GM19468 (cell line): ENCODE data around the gene KRTAP8-1.

Experiments used
- ATAC-seq: cut with Tn5 transposase; IDR thresholded peaks from one replicate; pipeline ENCODE4 v1.9.1; 2021; ENCODE audit warnings: mild to moderate bottlenecking, moderate library complexity, moderate number of reproducible peaks; ENCODE audit not compliant: unreplicated experiment; ENCODE audit errors: extremely low read depth

The KRTAP8-1 gene, protein sequence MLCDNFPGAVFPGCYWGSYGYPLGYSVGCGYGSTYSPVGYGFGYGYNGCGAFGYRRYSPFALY

GRCh38 chr21:30813174-30813573 lies at the start of gene KRTAP8-1:
Gene KRTAP8-1 (minus strand): TSS chr21:30813274. CDS start chr21:30813220, 54 bp downstream.
- no peak for ATAC-seq

DNA sequence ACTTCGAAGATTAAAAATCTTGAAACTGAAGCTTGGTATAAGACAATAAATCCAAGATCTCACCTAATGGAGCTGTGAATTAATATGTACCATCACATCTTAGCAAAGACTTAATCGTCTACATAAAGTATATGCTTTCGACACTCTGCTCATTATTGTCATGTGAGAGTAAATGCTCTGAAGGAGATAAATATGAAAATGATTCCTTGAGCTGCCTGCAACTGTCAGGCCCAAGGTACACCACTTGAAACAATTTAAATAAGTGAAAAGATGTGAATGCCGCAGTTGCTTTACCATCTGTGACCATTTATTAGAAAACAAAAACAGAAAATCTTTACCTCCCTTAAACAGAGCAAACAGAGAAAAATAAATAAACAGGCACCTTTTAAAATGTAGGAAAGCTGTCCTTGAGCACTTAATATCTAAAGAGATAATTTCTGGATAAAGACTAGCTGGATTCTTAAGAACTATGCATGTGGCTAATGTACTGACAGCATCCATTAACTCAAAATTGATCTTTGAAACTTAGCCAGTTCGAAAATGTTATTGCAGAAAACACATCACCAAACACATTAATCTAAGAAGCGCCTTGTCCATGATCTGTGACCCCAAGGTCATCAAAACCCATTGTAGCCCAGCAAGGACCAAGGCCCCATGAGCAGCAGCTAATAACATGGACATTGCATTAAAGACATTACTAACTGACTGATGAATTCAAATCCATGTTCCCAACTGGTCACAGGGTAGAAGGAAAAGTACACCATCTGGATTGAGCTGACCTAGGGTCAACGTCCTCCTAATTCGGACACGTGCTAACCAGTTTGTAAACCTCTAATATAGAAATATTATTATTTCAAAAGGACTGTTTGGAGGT lies 34.8 kb upstream of the KRTAP8-1 start:
- no peak for ATAC-seq

DNA sequence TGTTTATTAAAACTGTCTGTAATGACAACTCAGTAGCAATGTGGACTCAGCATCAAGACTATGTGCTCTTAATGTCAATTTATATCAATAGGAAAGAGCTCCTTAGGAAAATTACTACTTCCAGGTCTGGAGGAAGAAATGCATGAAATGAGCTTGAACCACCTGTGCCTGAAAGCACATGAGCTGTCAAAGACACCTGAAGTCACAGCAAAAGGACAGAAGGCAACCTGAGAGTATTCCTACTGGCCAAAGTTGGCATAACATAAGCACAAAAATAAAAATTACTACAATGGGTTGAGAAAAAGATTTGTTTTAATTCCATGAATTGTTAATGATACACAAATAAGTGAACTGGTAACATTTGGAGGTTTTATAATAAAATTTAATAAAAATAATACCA lies 29.9 kb upstream of the KRTAP8-1 start:
- no peak for ATAC-seq

GRCh38 chr21:30839304-30839703 lies 26.2 kb upstream of the KRTAP8-1 start:
- ATAC-seq = no peak

GRCh38 chr21:30838536-30838935 lies 25.5 kb upstream of the KRTAP8-1 start:
- ATAC-seq = no peak

DNA sequence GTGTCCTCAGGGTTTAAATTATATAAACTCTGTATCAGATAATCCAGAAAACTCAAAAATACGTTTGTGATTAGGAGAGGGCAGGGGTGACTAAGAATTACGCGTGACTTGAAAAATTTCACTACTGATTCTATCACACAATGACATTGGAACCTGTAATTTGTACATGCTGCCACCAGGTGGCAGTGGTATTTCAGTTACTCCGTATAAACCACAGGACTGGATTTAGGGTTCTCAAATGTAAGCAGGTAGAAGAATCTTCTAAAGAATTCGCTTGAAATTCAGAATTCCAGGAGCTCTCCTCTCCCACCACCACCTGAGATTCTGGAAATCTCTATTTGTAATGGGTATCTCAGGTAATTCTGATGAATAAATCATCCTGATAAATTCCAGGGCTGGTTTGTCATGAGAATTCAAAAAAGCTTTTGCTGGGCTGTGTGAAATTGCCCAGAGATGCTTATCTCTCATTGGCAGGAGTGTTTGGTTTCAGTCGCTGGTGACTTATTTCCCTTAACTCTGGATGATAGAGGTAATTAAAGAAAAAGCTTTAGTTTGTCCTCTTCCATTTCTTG lies 18.2 kb upstream of the KRTAP8-1 start:
- no peak for ATAC-seq

GRCh38 chr21:30829659-30830058 lies 16.6 kb upstream of the KRTAP8-1 start, which contains the start of gene KRTAP7-1:
Gene KRTAP7-1 (minus strand): TSS chr21:30829759. CDS start chr21:30829698, 61 bp downstream.
- no peak for ATAC-seq

DNA sequence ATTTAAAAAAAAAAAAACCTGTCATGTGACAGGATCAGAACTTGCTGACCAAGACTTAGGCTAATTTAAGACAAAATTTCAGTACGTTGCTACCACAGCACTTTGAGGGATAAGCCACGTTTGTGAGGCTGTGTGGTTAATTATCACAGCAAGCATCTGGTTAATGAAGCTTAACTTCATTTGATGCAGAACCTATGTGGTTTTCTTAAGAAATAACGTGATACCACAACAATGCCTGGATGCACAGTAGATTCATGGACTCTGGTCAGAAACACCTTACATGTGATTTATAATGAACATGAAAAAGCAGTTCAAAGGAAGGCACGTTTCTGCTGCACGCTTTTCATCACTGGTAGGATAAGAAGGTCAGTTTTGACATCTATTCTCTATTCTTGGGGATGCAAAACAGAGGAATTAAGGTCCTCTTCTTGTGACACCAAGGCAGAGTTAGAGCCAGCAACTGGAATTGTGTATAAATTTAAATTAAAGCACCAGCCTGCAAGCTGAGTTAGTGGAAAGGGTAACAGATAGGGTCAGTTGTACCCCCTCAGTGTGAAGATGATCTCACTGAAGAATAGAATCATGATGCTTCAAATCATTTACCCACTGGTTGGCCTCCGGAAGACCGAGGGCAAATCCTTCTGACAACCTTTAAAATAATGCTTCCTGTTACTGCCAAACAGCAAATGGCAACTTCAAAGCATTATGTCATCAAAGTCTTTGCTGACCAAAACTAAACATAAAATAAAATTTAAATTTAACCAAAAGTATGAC lies 6.0 kb upstream of the KRTAP8-1 start:
- no peak for ATAC-seq

GRCh38 chr21:30800605-30801004 lies 12.5 kb downstream of the KRTAP8-1 start:
- ATAC-seq = no peak

DNA sequence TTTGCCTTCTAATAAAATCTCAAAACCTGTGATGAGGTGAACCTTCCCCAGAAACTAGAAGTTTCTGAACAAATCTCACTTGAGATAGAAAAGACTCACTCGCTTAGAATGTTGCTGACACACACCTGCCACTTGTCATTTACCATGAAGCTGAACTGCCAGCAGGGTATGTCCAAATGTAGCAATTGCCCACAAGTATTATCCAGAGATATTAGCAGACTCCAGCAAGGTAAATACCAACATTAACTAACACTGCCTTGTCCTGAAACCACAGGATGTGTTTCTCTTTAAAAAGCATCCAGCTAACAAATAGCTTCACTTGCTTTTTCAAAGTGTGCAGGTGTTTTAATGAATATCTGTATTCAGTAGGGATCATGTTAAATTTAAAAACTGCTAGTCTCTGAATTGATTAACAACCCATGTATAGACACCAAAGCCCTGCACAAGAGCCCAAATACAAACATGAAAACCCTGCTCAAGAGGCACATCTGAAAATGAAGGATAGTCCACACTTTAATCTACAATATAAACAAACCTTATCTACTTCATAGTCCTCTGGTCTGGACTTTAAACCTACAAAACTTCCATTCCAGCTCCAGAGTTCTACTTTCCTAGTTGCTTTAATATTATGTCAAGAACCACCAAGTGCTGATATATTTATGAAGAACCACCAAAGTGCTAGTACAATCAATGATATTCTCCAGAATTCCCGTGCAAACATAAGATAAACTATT lies 19.3 kb downstream of the KRTAP8-1 start:
- no peak for ATAC-seq

DNA sequence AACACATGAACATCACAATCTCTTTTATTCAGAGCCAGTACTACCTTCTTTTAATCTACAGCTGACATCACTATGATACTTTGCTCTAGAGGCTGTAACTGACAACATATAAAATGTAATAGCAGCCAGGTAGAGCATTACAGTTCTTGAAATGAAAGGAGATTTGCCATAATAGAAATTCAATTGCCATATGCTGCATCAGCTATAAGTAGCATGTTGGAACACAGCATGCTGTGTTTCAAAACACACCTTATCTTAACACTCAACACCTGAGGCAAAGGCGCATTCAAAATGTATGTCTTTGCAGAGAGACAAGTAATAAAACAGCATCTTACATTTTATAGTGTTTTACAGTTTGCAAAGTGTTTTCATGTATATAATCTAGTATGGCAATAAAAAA lies 33.8 kb downstream of the KRTAP8-1 start:
- no peak for ATAC-seq

GRCh38 chr21:30769724-30770431 lies 43.2 kb downstream of the KRTAP8-1 start:
- no peak for ATAC-seq
